GM12864 (cell line): Measurements from ENCODE around the gene USP30.

Experiments used
- DNase-seq: peaks from one replicate; pipeline ENCODE4 v3.0.0-alpha.2; 2011; ENCODE audit warnings: low read depth
- H3K4me3 ChIP-seq: 2 replicates; pipeline ENCODE4 v1.5.1; 2011; ENCODE audit warnings: mild to moderate bottlenecking, low read depth, low read length, control low read depth
- CTCF ChIP-seq: IDR thresholded peaks from 2 replicates; pipeline ENCODE4 v1.5.1; 2011; ENCODE audit warnings: low read depth, mild to moderate bottlenecking, moderate library complexity, low read length, control low read depth, inconsistent platforms; ENCODE audit errors: missing control alignments

The USP30 gene

GRCh38 chr12:109127533-109128242 is 75.3 kb downstream of the USP30 start:
- no peak overlapping the region for H3K4me3 ChIP-seq
- DNase-seq = no peak
- no peak for TF ChIP-seq CTCF

- TF ChIP-seq CTCF = no peak
- DNase-seq = no peak
- H3K4me3 ChIP-seq = no peak overlapping the region
These were observed 78.1 kb downstream of the USP30 start for GRCh38 chr12:109130297-109131153.

GRCh38 chr12:109131154-109132050 is 79.0 kb downstream of the USP30 start:
- no peak for DNase-seq
- TF ChIP-seq CTCF = no peak
- no peak overlapping the region for H3K4me3 ChIP-seq

- no peak overlapping the region for H3K4me3 ChIP-seq
- no peak for DNase-seq
- TF ChIP-seq CTCF = peak; percentile 42
These were observed 82.0 kb downstream of the USP30 start for GRCh38 chr12:109134186-109134917.

- DNase-seq = no peak
- no peak for TF ChIP-seq CTCF
- no peak overlapping the region for H3K4me3 ChIP-seq
These were observed 84.7 kb downstream of the USP30 start for GRCh38 chr12:109137055-109137454.
